NT2/D1 (cell line): ENCODE data around the gene NR2C2.

ENCODE experiments used
- SUZ12 ChIP-seq: IDR thresholded peaks from 2 replicates; pipeline ENCODE4 v1.6.1; 2011; ENCODE audit not compliant: insufficient read length, insufficient read depth; ENCODE audit errors: extremely low read depth
- YY1 ChIP-seq: IDR thresholded peaks from 2 replicates; pipeline ENCODE4 v1.6.1; 2011; ENCODE audit not compliant: insufficient read length, insufficient read depth
- ZNF274 ChIP-seq: IDR thresholded peaks from 2 replicates; pipeline ENCODE4 v1.6.1; 2011; ENCODE audit warnings: mild to moderate bottlenecking, low read depth, low read length

DNA sequence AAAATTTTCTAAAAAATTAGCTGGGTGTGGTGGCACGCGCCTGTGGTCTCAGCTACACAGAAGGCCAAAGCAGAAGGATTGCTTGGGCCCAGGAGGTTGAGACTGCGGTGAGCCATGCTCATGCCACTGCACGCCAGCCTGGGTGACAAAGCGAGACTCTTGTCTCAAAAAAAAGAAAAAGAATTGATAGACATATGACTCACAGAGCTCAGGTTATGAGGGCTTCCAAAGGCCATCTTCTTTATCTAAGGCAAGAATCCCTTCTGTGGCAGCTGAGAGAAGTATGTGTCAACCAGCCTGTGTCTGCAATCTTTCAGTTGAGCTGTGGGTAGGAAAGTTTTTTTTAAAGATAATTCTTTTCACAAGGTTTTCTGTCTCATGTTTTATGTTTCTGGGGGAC lies 63.8 kb downstream of the NR2C2 start:
- TF ChIP-seq ZNF274: no peak
- no peak for TF ChIP-seq YY1
- no peak for TF ChIP-seq SUZ12
